K562 (cell line): ENCODE data around the gene UNC5B. TPM values are rescaled to one million over a fixed set of nuclear protein-coding genes. Genes with fewer than 3 reads are reported as not detected.

Experiments
- ATAC-seq: fragments of 200-7000 bp; cut with Tn5 transposase; 3 replicates; pipeline ENCODE4 v1.9.1; 2020; ENCODE audit warnings: moderate library complexity
- Bru-seq: library from RNA; stranded (reverse); fragments of 400-500 nt; gene quantifications from one replicate; lab custom pipeline; 2021; lab: Mats Ljungman, UMichigan
- BruChase-seq, 2 experiments: library from RNA; stranded (reverse); fragments of 400-500 nt; gene quantifications; one replicate each; lab custom pipeline; 2021; lab: Mats Ljungman, UMichigan
- BruUV-seq: library from RNA; stranded (reverse); fragments of 400-500 nt; replicated peaks from 2 replicates; lab custom pipeline; 2021; lab: Mats Ljungman, UMichigan
- CTCF ChIA-PET: fragments of 300-600 bp; formaldehyde crosslinking; extraction: SDS; loops from one replicate; lab custom pipeline; 2021; ENCODE audit warnings: low intra/inter-chr PET ratio; lab: Yijun Ruan, JAX
- POLR2A ChIA-PET: fragments of 300-600, 350-650 bp; sonication (Branson Sonifier 250); formaldehyde crosslinking; extraction: SDS; loops from one replicate; lab custom pipeline; 2021; ENCODE audit warnings: antibody characterized with exemption, inconsistent platforms; lab: Yijun Ruan, JAX
- DNase-seq, 4 experiments: peaks; one replicate each; pipeline versions ENCODE4 v3.0.0 to v3.0.0-alpha.2; 2011 to 2018; ENCODE audit warnings: low spot score in 3 of 4, mixed read lengths in 3 of 4; ENCODE audit errors: extremely low read depth in 1 of 4
- FAIRE-seq: peaks from 2 replicates; lab custom pipeline; 2011; peaks lifted over from hg19 to GRCh38; lab: Jason Lieb, UNC
- H2AFZ ChIP-seq: 2 replicates; pipeline ENCODE4 v1.6.0; 2011; ENCODE audit warnings: low read depth, low read length, control low read depth, inconsistent platforms
- H3K27ac ChIP-seq: fragments of 200-600 bp; 3 replicates; pipeline ENCODE4 v1.8.0; 2011; ENCODE audit warnings: low read depth, mild to moderate bottlenecking, control low read depth, inconsistent platforms, low read length, moderate library complexity, mixed read lengths; ENCODE audit errors: extremely low read depth
- H3K27me3 ChIP-seq, 2 experiments: fragments of 300-600 bp in 1 of 2; 2 replicates in 1 of 2; 3 replicates in 1 of 2; pipeline versions ENCODE4 v1.6.0 to v1.8.0; 2011; ENCODE audit warnings: inconsistent platforms in 2 of 2, low read length in 2 of 2, mild to moderate bottlenecking in 1 of 2, mixed read lengths in 1 of 2, moderate library complexity in 1 of 2; ENCODE audit not compliant: control insufficient read depth in 2 of 2, insufficient read depth in 2 of 2
- H3K36me3 ChIP-seq: fragments of 300-600 bp; 3 replicates; pipeline ENCODE4 v1.8.0; 2011; ENCODE audit warnings: mild to moderate bottlenecking, low read length, inconsistent platforms; ENCODE audit not compliant: control insufficient read depth, insufficient read depth
- H3K4me1 ChIP-seq, 2 experiments: fragments of 200-600 bp in 1 of 2; replicated peaks in 1 of 2; 2 replicates in 1 of 2; 3 replicates in 1 of 2; pipeline versions ENCODE4 v1.5.1 to v1.8.0; 2011; ENCODE audit warnings: inconsistent platforms in 2 of 2, low read length in 2 of 2, mild to moderate bottlenecking in 1 of 2, mixed read lengths in 1 of 2, moderate library complexity in 1 of 2; ENCODE audit not compliant: control insufficient read depth in 2 of 2, insufficient read depth in 2 of 2
- H3K4me2 ChIP-seq: 2 replicates; pipeline ENCODE4 v1.6.1; 2011; ENCODE audit warnings: low read length, control low read depth, inconsistent platforms, mixed read lengths; ENCODE audit not compliant: insufficient read depth
- H3K4me3 ChIP-seq: fragments of 200-600 bp; sonication (generic), shearing (Covaris generic); 2 replicates; pipeline ENCODE4 v1.5.1; 2016; ENCODE audit warnings: control low read depth, inconsistent platforms
- H3K79me2 ChIP-seq: fragments of 200-600 bp; 3 replicates; pipeline ENCODE4 v1.8.0; 2011; ENCODE audit warnings: low read length, inconsistent platforms; ENCODE audit not compliant: control insufficient read depth, insufficient read depth
- H3K9ac ChIP-seq, 2 experiments: 2 replicates each; pipeline versions ENCODE4 v1.6.0 to v1.6.1; 2011; ENCODE audit warnings: low read depth in 2 of 2, low read length in 2 of 2, control low read depth in 1 of 2, inconsistent platforms in 1 of 2, mild to moderate bottlenecking in 1 of 2, mixed read lengths in 1 of 2; ENCODE audit not compliant: insufficient read depth in 1 of 2
- H3K9me1 ChIP-seq: one replicate; pipeline ENCODE4 v1.6.0; 2011; ENCODE audit warnings: inconsistent platforms, mild to moderate bottlenecking, low read length, moderate library complexity; ENCODE audit not compliant: control insufficient read depth, insufficient read depth
- H3K9me3 ChIP-seq: replicated peaks from 2 replicates; pipeline ENCODE4 v1.5.1; 2011; ENCODE audit warnings: low read depth, low read length, inconsistent platforms; ENCODE audit not compliant: control insufficient read depth, insufficient read depth
- H4K20me1 ChIP-seq: replicated peaks from 2 replicates; pipeline ENCODE4 v1.6.1; 2011; ENCODE audit warnings: low read length, inconsistent platforms, mixed read lengths; ENCODE audit not compliant: control insufficient read depth, insufficient read depth
- ELF1 ChIP-seq: fragments of 200-800 bp; sonication (Bioruptor generic); IDR thresholded peaks from 2 replicates; pipeline ENCODE4 v1.6.1; 2016; ENCODE audit warnings: missing genetic modification characterization, missing compliant biosample characterization
- HDAC6 ChIP-seq: IDR thresholded peaks from 2 replicates; pipeline ENCODE4 v1.6.1; 2012; ENCODE audit warnings: low read depth, mild to moderate bottlenecking, control low read depth, inconsistent platforms, low read length, moderate library complexity
- HNRNPK ChIP-seq: fragments of 200-400 bp; formaldehyde crosslinking; IDR thresholded peaks from one replicate; pipeline ENCODE4 v1.6.1; 2018; ENCODE audit warnings: mild to moderate bottlenecking, low read depth, low read length; ENCODE audit not compliant: poor library complexity, severe bottlenecking
- LCOR ChIP-seq: sonication (generic); formaldehyde crosslinking; IDR thresholded peaks from 2 replicates; pipeline ENCODE4 v1.8.0; 2022; ENCODE audit warnings: mild to moderate bottlenecking, missing genetic modification reagents
- MEIS2 ChIP-seq: fragments of 450-650 bp; IDR thresholded peaks from 2 replicates; pipeline ENCODE4 v1.6.1; 2014; ENCODE audit warnings: mild to moderate bottlenecking; ENCODE audit not compliant: partially characterized antibody
- MTA2 ChIP-seq: fragments of 450-650 bp; IDR thresholded peaks from 2 replicates; pipeline ENCODE4 v1.6.1; 2016; ENCODE audit warnings: low read depth
- NEUROD1 ChIP-seq: fragments of 150-350 bp; IDR thresholded peaks from 2 replicates; pipeline ENCODE4 v1.6.1; 2014; ENCODE audit warnings: borderline replicate concordance, low read length, low read depth; ENCODE audit not compliant: partially characterized antibody
- PHF8 ChIP-seq: fragments of 200-600 bp; sonication (generic); IDR thresholded peaks from 2 replicates; pipeline ENCODE4 v1.6.1; 2012; ENCODE audit warnings: mixed run types, mild to moderate bottlenecking, inconsistent platforms, low read length, moderate library complexity, borderline replicate concordance
- RCOR1 ChIP-seq, 2 experiments: IDR thresholded peaks; 2 replicates each; pipeline ENCODE4 v1.6.1; 2012; ENCODE audit warnings: low read depth in 2 of 2, low read length in 2 of 2, borderline replicate concordance in 1 of 2, improper control_type of control experiment in 1 of 2
- ZNF282 ChIP-seq: sonication (generic); formaldehyde crosslinking; IDR thresholded peaks from 2 replicates; pipeline ENCODE4 v1.8.1; 2023; ENCODE audit warnings: missing genetic modification reagents
- WGBS: fragments of 100-300 bp; shearing (Covaris generic); methylation state at CpG from one replicate; pipeline ENCODE4 v1.1.6; 2016; ENCODE audit warnings: low coverage, mixed read lengths; ENCODE audit not compliant: insufficient coverage; ENCODE audit errors: missing lambda C conversion rate; 5-methylcytosine and 5-hydroxymethylcytosine counted together
- in situ Hi-C: fragments of 300-500 bp; cut with MboI; formaldehyde crosslinking; loops from 4 replicates; pipeline ENCODE4 v1.15.0; 2018; ENCODE audit warnings: inconsistent platforms, mixed read lengths
- intact Hi-C: fragments of 100-400 bp; cut with micrococcal nuclease; formaldehyde crosslinking; loops from 2 replicates; pipeline ENCODE4 v1.14.2; 2022
- long read RNA-seq, 3 experiments: library from polyadenylated mRNA in 2 of 3; library from RNA in 1 of 3; unstranded in 2 of 3; stranded (forward) in 1 of 3; transcript quantifications; one replicate each; pipeline ENCODE4 v2.0.0, GENCODE V29; 2019 to 2022
- polyA minus RNA-seq, 3 experiments: library from RNA; depleted of rRNA, polyadenylated mRNA; stranded (reverse); fragments of >200 nt; gene quantifications; 2 replicates each; pipeline ENCODE4 v1.2.3, GENCODE V29; 2011
- polyA plus RNA-seq, 8 experiments: library from polyadenylated mRNA; depleted of rRNA in 4 of 8; stranded (reverse) in 5 of 8; unstranded in 3 of 8; fragments of >200 nt; fragmentation: Nextera tagmentation in 2 of 8; fragmentation: Illumina TruSeq in 1 of 8; extraction: Ambion mirVana in 2 of 8; extraction: Trizol in 1 of 8; gene quantifications; 2 replicates each; pipeline versions ENCODE4 v1.2.1 to v1.2.3, GENCODE V29; 2011 to 2014; ENCODE audit warnings: inconsistent platforms in 1 of 8, missing spikeins in 1 of 8
- total RNA-seq, 7 experiments: library from RNA; depleted of rRNA in 6 of 7; stranded (reverse); fragments of >200 nt in 6 of 7; fragmentation: Illumina TruSeq in 2 of 7; extraction: Trizol in 2 of 7; gene quantifications; 2 replicates each; pipeline versions ENCODE4 v1.2.1 to v1.2.3, GENCODE V29; 2011 to 2021; ENCODE audit warnings: low replicate concordance in 1 of 7
- TF ChIP-seq, protein P1 (sequence below): sonication (generic); formaldehyde crosslinking; IDR thresholded peaks from 2 replicates; pipeline ENCODE4 v1.8.0; 2023; ENCODE audit warnings: mild to moderate bottlenecking, missing genetic modification reagents
- TF ChIP-seq, protein P2 (sequence below): sonication (generic); formaldehyde crosslinking; IDR thresholded peaks from 2 replicates; pipeline ENCODE4 v1.8.0; 2022; ENCODE audit warnings: mild to moderate bottlenecking, missing genetic modification reagents

The UNC5B gene
- total RNA-seq (2011; cell fraction: chromatin; rRNA removed; ENCODE audit: low replicate concordance) = 1.5 and 4.5 TPM in 2 replicates
- 3.7 and 5.2 TPM in 2 replicates for total RNA-seq (2011; cell fraction: nucleolus; rRNA removed)
- 3.3 and 3.7 TPM in 2 replicates for total RNA-seq (2011; cell fraction: nucleoplasm; rRNA removed)
- total RNA-seq (2014; rRNA removed) (5.0 and 6.5 TPM in 2 replicates), total RNA-seq (2014; rRNA removed; fragmentation: Illumina TruSeq; extraction: Trizol) (1.7 and 2.1 TPM in 2 replicates), total RNA-seq (2015; rRNA removed; fragmentation: Illumina TruSeq; extraction: Trizol) (2.0 and 2.5 TPM in 2 replicates), total RNA-seq (2021) (7.6 and 8.4 TPM in 2 replicates), polyA plus RNA-seq (2011; rRNA removed) (1.1 and 1.9 TPM in 2 replicates), polyA plus RNA-seq (2014; fragmentation: Illumina TruSeq; extraction: Trizol) (5.4 and 7.2 TPM in 2 replicates), polyA plus RNA-seq (2014; fragmentation: Nextera tagmentation; extraction: Ambion mirVana) (under 1 TPM; 0.10 to 0.11 TPM), polyA plus RNA-seq (2014; rRNA removed) (5.7 TPM in 2 replicates), polyA minus RNA-seq (2011; rRNA and poly(A)+ RNA removed) (0.57 and 0.95 TPM in 2 replicates), Bru-seq, nascent RNA (percentile 35 among the genes with signal in this experiment), BruChase-seq, experiment 1, labeled RNA remaining after a 2-hour chase (percentile 54 among the genes with signal in this experiment), BruChase-seq, experiment 2, labeled RNA remaining after a 6-hour chase (percentile 50 among the genes with signal in this experiment)
- 1.7 and 2.5 TPM in 2 replicates for polyA plus RNA-seq (2011; cell fraction: cytosol; rRNA removed)
- 4.6 and 5.8 TPM in 2 replicates for polyA plus RNA-seq (2011; cell fraction: nucleus; rRNA removed)
- 7.0 and 71.7 TPM in 2 replicates for polyA plus RNA-seq (2012)
- polyA minus RNA-seq (2011; cell fraction: cytosol; rRNA and poly(A)+ RNA removed) = 1.2 and 1.5 TPM in 2 replicates
- polyA minus RNA-seq (2011; cell fraction: nucleus; rRNA and poly(A)+ RNA removed) = 1.1 and 1.3 TPM in 2 replicates
- long read RNA-seq, experiment 1, full-length matches to known transcripts = 1 of 4 reads
- long read RNA-seq, experiment 1, partial matches to known transcripts = 0 of 4 reads
- long read RNA-seq, experiment 1, other reads (novel, unspliced or antisense) = 3 of 4 reads
- long read RNA-seq, experiment 2, full-length matches to known transcripts = 4 of 9 reads
- long read RNA-seq, experiment 2, partial matches to known transcripts = 0 of 9 reads
- long read RNA-seq, experiment 2, other reads (novel, unspliced or antisense) = 5 of 9 reads
- long read RNA-seq, experiment 3, partial matches to known transcripts = 1 of 1 reads
- long read RNA-seq, experiment 3, other reads (novel, unspliced or antisense) = 0 of 1 reads

DNA sequence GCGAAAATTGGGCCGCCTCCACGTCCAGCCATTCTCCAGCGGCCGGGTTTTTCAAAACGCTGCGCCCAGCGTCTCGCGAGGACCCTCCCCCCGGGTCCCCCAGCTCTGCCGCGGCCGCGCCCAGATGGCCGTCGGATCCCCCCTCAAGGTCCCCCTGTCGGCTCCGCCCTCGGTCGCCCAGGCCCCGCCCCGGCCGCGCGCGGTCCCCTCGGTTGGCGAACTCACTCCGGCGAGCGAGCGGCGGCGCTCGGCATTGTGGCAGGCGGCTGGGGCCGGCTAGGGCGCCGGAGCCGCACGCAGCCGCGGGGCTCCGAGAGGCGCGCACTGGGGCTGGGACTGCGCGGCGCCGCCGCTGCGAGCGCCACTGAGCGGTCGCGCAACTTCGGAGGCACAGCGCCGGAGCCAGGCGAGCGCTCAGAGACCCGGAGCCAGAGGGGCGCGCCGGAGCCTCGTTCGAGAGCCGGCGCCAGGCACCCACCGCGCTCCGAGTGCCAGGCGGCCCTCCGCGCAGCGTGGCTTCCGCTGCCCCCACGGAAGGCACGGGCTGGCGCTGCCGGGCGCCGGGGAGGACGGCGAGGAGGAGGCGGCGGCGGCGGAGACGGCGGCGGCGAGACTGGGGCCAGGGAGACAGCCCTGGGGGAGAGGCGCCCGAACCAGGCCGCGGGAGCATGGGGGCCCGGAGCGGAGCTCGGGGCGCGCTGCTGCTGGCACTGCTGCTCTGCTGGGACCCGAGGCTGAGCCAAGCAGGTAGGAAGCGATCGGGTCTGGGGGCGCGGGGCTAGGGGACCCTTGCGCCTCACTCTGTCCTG lies at the start of gene UNC5B:
Gene UNC5B (plus strand): TSS at position 253 of the 809 bp plus-strand sequence. CDS start 416 bp downstream, at position 669.
- intact Hi-C loops (loop anchor here (2.0 kb wide), 1 partner anchor 54 kb away; no protein-coding TSS in a partner anchor), in situ Hi-C loops (no loop called here)
- peak within 1 kb of the TSS; percentile 53 for H3K4me3 ChIP-seq
- TF ChIP-seq HDAC6 (peak; percentile 44; the same call in 1 of the 2 replicates), MEIS2 (peak; percentile 33), PHF8 (peak; percentile 36; the same call in 1 of the 2 replicates), RCOR1 (IDR thresholded peaks at IDR 0.05; ENCODE audit: borderline replicate concordance in 1 of 2, low read depth in 2 of 2, low read length in 2 of 2) (peak in 1 of 2 experiments; percentile 51; a peak in 2 of 4 replicates), NEUROD1 (peak; percentile 95), MTA2 (no peak), ZNF282 (CRISPR knock-in tag) (0 out of 2 replicates have a peak, but pooled peaks have one; percentile 20), ELF1 (0 out of 2 replicates have a peak, but pooled peaks have one; percentile 25), LCOR (CRISPR knock-in tag) (no peak), HNRNPK (no peak)
- TF ChIP-seq, protein P1, sequence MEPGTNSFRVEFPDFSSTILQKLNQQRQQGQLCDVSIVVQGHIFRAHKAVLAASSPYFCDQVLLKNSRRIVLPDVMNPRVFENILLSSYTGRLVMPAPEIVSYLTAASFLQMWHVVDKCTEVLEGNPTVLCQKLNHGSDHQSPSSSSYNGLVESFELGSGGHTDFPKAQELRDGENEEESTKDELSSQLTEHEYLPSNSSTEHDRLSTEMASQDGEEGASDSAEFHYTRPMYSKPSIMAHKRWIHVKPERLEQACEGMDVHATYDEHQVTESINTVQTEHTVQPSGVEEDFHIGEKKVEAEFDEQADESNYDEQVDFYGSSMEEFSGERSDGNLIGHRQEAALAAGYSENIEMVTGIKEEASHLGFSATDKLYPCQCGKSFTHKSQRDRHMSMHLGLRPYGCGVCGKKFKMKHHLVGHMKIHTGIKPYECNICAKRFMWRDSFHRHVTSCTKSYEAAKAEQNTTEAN (CRISPR knock-in tag) = no peak
- TF ChIP-seq, protein P2, sequence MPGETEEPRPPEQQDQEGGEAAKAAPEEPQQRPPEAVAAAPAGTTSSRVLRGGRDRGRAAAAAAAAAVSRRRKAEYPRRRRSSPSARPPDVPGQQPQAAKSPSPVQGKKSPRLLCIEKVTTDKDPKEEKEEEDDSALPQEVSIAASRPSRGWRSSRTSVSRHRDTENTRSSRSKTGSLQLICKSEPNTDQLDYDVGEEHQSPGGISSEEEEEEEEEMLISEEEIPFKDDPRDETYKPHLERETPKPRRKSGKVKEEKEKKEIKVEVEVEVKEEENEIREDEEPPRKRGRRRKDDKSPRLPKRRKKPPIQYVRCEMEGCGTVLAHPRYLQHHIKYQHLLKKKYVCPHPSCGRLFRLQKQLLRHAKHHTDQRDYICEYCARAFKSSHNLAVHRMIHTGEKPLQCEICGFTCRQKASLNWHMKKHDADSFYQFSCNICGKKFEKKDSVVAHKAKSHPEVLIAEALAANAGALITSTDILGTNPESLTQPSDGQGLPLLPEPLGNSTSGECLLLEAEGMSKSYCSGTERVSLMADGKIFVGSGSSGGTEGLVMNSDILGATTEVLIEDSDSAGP (CRISPR knock-in tag) = no peak

More for the DNA sequence above, at the start of gene UNC5B:
- CTCF ChIA-PET = interaction anchor here (0.6 to 1.6 kb wide), 3 partner anchors 58 to 281 kb away, joined by 3 to 5 read pairs (median 4); no protein-coding TSS in a partner anchor
- Histone ChIP-seq H3K4me1 (peaks cover 4 to 38% of the 10 kb centered on the region in 2 experiments; a peak in 4 of 5 replicates), H3K4me2 (peak within 1 kb of the TSS; percentile 54), H3K27me3 (peaks cover 26 to 68% of the 10 kb centered on the region in 2 experiments; a peak in 4 of 5 replicates), H3K9me3 (no peaks in the 10 kb centered on the region), H3K79me2 (no peaks in the 10 kb centered on the region), H2AFZ (peak within 1 kb of the TSS; percentile 48), H3K27ac (no peak within 1 kb of the TSS), H4K20me1 (peaks cover 14% of the 10 kb centered on the region; the same call in 1 of the 2 replicates), H3K9ac (peak within 1 kb of the TSS in 1 of 2 experiments; percentile 84; a peak in 3 of 4 replicates), H3K9me1 (no peaks in the 10 kb centered on the region), H3K36me3 (no peaks in the 10 kb centered on the region)
- POLR2A ChIA-PET = interaction anchor here (0.6 to 1.0 kb wide), 4 partner anchors 20 to 714 kb away, joined by 3 to 4 read pairs (median 3); no protein-coding TSS in a partner anchor
- WGBS = 1% methylated on average over 94 of the region's 109 CpGs
- BruUV-seq = no TSS peak
- ATAC-seq (peak; percentile 94), FAIRE-seq (no peak), DNase-seq (peak; percentile 85 to 94 (median 90))
